Lower lobe of right lung (tissue), 2 donors: Measurements from ENCODE around the gene METTL15. TPM values are rescaled to one million over a fixed set of nuclear protein-coding genes. Genes with fewer than 3 reads are reported as not detected.
"Not testable (repeated sequence)": the region's sequence is repeated elsewhere in the genome, so short reads cannot be mapped to it uniquely, and the experiment has no call there.

Source experiments
- ATAC-seq, 2 donors: fragments of 200-7000 bp; cut with Tn5 transposase; one replicate each; pipeline ENCODE4 v1.9.1; 2020 to 2022; ENCODE audit warnings: mild to moderate bottlenecking in 2 of 2, moderate library complexity in 2 of 2
- DNase-seq: peaks from one replicate; pipeline ENCODE4 v3.0.0-alpha.2; 2020
- H3K27ac ChIP-seq: fragments of 200-600 bp; one replicate; pipeline ENCODE4 v1.8.0; 2022
- H3K27me3 ChIP-seq: fragments of 200-600 bp; one replicate; pipeline ENCODE4 v1.8.0; 2022; ENCODE audit warnings: low read depth
- H3K36me3 ChIP-seq: fragments of 200-600 bp; one replicate; pipeline ENCODE4 v1.8.0; 2022; ENCODE audit warnings: mild to moderate bottlenecking
- H3K4me1 ChIP-seq: fragments of 200-600 bp; one replicate; pipeline ENCODE4 v1.8.0; 2022
- H3K4me3 ChIP-seq: fragments of 200-600 bp; one replicate; pipeline ENCODE4 v1.8.0; 2022; ENCODE audit warnings: mild to moderate bottlenecking
- H3K9me3 ChIP-seq: fragments of 200-600 bp; one replicate; pipeline ENCODE4 v1.8.0; 2022
- CTCF ChIP-seq: fragments of 200-600 bp; IDR thresholded peaks from one replicate; pipeline ENCODE4 v1.8.0; 2022; ENCODE audit warnings: antibody characterized with exemption, mild to moderate bottlenecking
- intact Hi-C: fragments of 100-400 bp; cut with DNase I; formaldehyde crosslinking; loops from one replicate; pipeline ENCODE4 v1.11.0; 2022
- total RNA-seq: library from RNA; stranded (reverse); fragmentation: NEBNext Ultra II Directional; extraction: Animal tissue kit (Norgen Biotek cat#: 25700); gene quantifications from one replicate; pipeline ENCODE4 v1.2.1, GENCODE V29; 2021
- donor health status: DM: no; HTN: yes; CAD: no; lungs with severe emphysema.

METTL15 gene
- total RNA-seq, 1 donor from 2014 or later, result 15.2 TPM

DNA sequence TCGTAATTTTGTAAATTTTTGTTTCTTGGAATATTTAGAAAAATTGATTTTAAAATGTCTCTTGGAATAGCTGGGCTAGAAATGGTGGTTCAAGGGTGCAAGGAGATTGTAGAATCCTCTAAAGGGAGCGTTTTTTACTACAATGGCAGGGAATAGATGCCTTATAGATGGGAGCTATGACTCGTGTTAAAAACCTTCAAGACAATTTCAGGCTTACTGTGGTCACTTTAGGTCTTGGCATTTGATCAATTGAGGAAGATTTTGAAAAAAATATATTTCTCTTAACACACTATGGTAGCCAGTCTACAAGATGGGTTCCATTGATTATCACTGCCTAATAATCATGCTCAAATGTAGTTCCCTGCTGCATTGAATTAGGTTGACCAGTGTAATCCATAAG lies 25.0 kb downstream of the METTL15 start:
- TF ChIP-seq CTCF, result no peak

GRCh38 chr11:28136157-28136556 lies 28.0 kb downstream of the METTL15 start:
- H3K4me1 ChIP-seq, intact Hi-C loops, H3K27ac ChIP-seq, H3K4me3 ChIP-seq, ATAC-seq, H3K27me3 ChIP-seq, H3K36me3 ChIP-seq, DNase-seq: not testable (repeated sequence)
- peaks cover 12% of the 10 kb centered on the region for H3K9me3 ChIP-seq

More for the DNA sequence above, 25.0 kb downstream of the METTL15 start:
- intact Hi-C loops, result no loop called here
- DNase-seq (no peak), ATAC-seq (no peak)
- Histone ChIP-seq H3K27me3 (no peaks in the 10 kb centered on the region), H3K27ac (no peak overlapping the region), H3K9me3 (no peaks in the 10 kb centered on the region), H3K4me1 (no peaks in the 10 kb centered on the region), H3K36me3 (no peaks in the 10 kb centered on the region), H3K4me3 (no peak overlapping the region)

GRCh38 chr11:28137366-28137765 lies 29.2 kb downstream of the METTL15 start:
- H3K4me1 ChIP-seq, result no peaks in the 10 kb centered on the region
- H3K9me3 ChIP-seq, result peaks cover 12% of the 10 kb centered on the region
- no peak overlapping the region for H3K4me3 ChIP-seq
- intact Hi-C loops, result no loop called here
- no peak overlapping the region for H3K27ac ChIP-seq
- ATAC-seq (no peak), DNase-seq (no peak)
- H3K36me3 ChIP-seq, result no peaks in the 10 kb centered on the region
- no peaks in the 10 kb centered on the region for H3K27me3 ChIP-seq
- no peak for TF ChIP-seq CTCF

DNA sequence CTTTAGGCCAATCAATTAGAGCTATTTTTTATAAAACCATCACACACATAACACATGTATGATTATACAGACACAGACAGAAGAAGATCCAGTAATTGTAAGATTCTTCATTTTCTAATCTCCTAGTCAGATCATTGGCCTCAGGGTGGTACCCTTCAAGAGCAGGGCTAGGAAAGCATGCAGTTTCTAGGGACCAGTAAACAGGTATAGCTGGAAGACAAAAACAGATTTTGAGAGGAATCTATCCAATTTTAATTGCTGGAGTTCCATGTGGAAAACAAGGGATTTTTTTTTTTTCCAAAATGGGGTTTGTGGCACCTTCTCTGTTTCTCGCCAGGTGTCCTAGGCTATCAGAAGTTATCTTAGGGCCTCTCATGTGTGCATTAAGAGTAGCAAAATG lies 29.6 kb downstream of the METTL15 start:
- Histone ChIP-seq H3K4me1 (no peaks in the 10 kb centered on the region), H3K9me3 (peaks cover 12% of the 10 kb centered on the region), H3K27ac (no peak overlapping the region), H3K36me3 (no peaks in the 10 kb centered on the region), H3K4me3 (no peak overlapping the region), H3K27me3 (no peaks in the 10 kb centered on the region)
- no peak for TF ChIP-seq CTCF
- intact Hi-C loops, result no loop called here
- no peak for DNase-seq
- ATAC-seq, result no peak

DNA sequence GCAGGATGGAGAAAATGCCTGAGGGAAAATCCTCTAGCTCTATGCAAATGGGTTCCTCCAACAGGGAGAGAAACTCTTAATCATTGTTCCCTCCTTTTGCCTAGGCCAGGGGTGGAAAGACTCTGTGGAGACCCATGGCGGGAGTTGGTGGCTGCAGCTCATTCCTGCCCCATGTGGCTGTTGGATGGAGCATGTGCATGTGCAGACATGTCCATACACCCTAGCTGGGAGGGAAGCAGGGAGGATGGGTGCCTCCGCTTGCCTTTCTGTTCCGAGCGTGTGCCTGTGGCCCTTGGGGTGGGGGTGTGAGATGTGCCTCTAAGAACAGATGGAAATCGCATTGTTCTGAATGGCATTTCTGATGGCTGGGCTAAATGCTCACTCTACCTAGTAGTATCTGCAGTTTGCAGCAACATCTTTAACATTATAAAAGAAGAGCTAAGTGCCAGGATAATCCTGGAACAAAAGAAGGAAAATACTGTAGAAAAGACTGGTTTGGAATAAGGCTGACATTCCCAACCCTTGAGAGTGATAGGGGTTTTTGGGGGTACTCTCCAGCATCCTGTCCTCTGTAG lies 31.7 kb downstream of the METTL15 start:
- ATAC-seq (no peak), DNase-seq (no peak)
- Histone ChIP-seq H3K27ac (no peak overlapping the region), H3K27me3 (no peaks in the 10 kb centered on the region), H3K4me3 (no peak overlapping the region), H3K9me3 (peaks cover 12% of the 10 kb centered on the region), H3K36me3 (no peaks in the 10 kb centered on the region), H3K4me1 (no peaks in the 10 kb centered on the region)
- no peak for TF ChIP-seq CTCF
- intact Hi-C loops, result no loop called here

DNA sequence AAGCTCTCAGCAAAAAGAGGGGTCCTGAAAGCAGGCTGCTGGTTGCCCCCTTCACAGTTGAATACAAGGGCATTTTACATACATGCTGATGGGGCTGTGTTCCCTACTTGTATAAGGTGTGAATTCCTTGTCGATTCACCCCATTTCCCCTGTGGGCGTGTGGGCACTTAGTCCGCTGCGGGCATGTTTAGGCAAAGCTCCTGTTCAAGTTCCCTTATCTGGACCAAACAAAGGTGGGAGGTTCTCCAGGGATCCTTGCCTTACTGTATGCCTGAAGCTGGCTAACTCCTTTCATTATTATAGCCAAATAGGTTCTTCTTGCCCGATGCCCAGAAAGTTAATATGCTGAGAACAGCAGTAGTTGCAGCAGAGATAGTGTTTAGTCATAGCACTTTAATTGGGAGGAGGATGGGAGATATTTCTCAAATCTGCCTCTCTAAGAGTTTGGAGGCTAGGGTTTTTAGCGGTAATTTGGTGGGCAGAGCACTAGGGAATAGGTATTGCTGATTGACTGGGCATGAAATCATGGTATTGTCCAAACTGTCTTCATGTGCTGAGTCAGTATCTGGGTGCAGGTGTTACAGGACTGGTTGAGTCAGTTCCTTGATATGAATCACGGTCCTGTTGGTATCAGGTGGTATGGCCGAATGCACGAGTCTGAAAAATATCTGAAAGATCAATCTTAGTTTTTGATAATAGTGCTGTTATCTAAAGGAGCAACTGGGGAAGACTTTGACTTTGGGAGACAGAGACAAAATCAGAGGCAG lies 32.7 kb downstream of the METTL15 start:
- Histone ChIP-seq H3K4me3 (no peak overlapping the region), H3K4me1 (no peaks in the 10 kb centered on the region), H3K9me3 (peaks cover 12% of the 10 kb centered on the region), H3K27me3 (no peaks in the 10 kb centered on the region), H3K36me3 (no peaks in the 10 kb centered on the region), H3K27ac (no peak overlapping the region)
- intact Hi-C loops, result no loop called here
- no peak for TF ChIP-seq CTCF
- no peak for ATAC-seq
- no peak for DNase-seq
